ENCODE measurements around the gene MEGF11.

GRCh38 chr15:66071921-66072295 lies 181.6 kb downstream of the MEGF11 start:
- TF ChIP-seq, protein P1, sequence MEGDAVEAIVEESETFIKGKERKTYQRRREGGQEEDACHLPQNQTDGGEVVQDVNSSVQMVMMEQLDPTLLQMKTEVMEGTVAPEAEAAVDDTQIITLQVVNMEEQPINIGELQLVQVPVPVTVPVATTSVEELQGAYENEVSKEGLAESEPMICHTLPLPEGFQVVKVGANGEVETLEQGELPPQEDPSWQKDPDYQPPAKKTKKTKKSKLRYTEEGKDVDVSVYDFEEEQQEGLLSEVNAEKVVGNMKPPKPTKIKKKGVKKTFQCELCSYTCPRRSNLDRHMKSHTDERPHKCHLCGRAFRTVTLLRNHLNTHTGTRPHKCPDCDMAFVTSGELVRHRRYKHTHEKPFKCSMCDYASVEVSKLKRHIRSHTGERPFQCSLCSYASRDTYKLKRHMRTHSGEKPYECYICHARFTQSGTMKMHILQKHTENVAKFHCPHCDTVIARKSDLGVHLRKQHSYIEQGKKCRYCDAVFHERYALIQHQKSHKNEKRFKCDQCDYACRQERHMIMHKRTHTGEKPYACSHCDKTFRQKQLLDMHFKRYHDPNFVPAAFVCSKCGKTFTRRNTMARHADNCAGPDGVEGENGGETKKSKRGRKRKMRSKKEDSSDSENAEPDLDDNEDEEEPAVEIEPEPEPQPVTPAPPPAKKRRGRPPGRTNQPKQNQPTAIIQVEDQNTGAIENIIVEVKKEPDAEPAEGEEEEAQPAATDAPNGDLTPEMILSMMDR (IDR thresholded peaks at IDR 0.05) = no peak
- TF ChIP-seq POLR2AphosphoS5 (IDR thresholded peaks at IDR 0.05; ENCODE audit: insufficient read depth in 1 of 2, low read depth in 1 of 2) = no peak
